ENCODE data around the gene KRTAP10-4. TPM values are rescaled to one million over a fixed set of nuclear protein-coding genes. Genes with fewer than 3 reads are reported as not detected.

Gene KRTAP10-4
- total RNA-seq: not detected in 2 replicates

GRCh38 chr21:44573630-44574456 lies at the start of gene KRTAP10-4:
Gene KRTAP10-4 (plus strand): TSS chr21:44573729. CDS start chr21:44573759, 30 bp downstream.

GRCh38 chr21:44539991-44540666 lies 33.4 kb upstream of the KRTAP10-4 start, which contains the start of gene KRTAP10-1:
Gene KRTAP10-1 (minus strand): TSS chr21:44540195. CDS start chr21:44540150, 45 bp downstream.

GRCh38 chr21:44551340-44551961 lies 22.1 kb upstream of the KRTAP10-4 start, which contains the start of gene KRTAP10-2:
Gene KRTAP10-2 (minus strand): TSS chr21:44551505. CDS start chr21:44551458, 47 bp downstream.

GRCh38 chr21:44558695-44559094 lies 14.8 kb upstream of the KRTAP10-4 start, which contains the start of gene KRTAP10-3:
Gene KRTAP10-3 (minus strand): TSS chr21:44558795. CDS start chr21:44558715, 80 bp downstream.

GRCh38 chr21:44580231-44580821 lies 6.8 kb downstream of the KRTAP10-4 start, which contains the start of gene KRTAP10-5:
Gene KRTAP10-5 (minus strand): TSS chr21:44580604. CDS start chr21:44580578, 26 bp downstream.

GRCh38 chr21:44592446-44593311 lies 19.1 kb downstream of the KRTAP10-4 start, which contains the start of gene KRTAP10-6:
Gene KRTAP10-6 (minus strand): TSS chr21:44592505. CDS start chr21:44592484, 21 bp downstream.

GRCh38 chr21:44600118-44600978 lies 26.8 kb downstream of the KRTAP10-4 start, which contains the start of gene KRTAP10-7:
Gene KRTAP10-7 (plus strand): TSS chr21:44600597. CDS start chr21:44600622, 25 bp downstream.

GRCh38 chr21:44612029-44612486 lies 38.5 kb downstream of the KRTAP10-4 start, which contains the start of gene KRTAP10-8:
Gene KRTAP10-8 (plus strand): TSS chr21:44612079. CDS start chr21:44612101, 22 bp downstream.

Other genes starting within 250 kb of the KRTAP10-4 start
- 3.5 and 8.4 TPM in 2 replicates for gene CFAP410, start 234.3 kb upstream of the KRTAP10-4 start, total RNA-seq
- not detected in 2 replicates for gene TRPM2, start 220.1 kb upstream of the KRTAP10-4 start, total RNA-seq
- 0.61 and 1.9 TPM in 2 replicates for gene LRRC3, start 118.2 kb upstream of the KRTAP10-4 start, total RNA-seq
- not detected in 2 replicates for gene KRTAP10-1, start 33.5 kb upstream of the KRTAP10-4 start, total RNA-seq
- not detected in 2 replicates for gene KRTAP10-2, start 22.2 kb upstream of the KRTAP10-4 start, total RNA-seq
- gene KRTAP10-3, start 14.9 kb upstream of the KRTAP10-4 start, total RNA-seq: not detected in 2 replicates
- not detected in 2 replicates for gene KRTAP10-5, start 6.9 kb downstream of the KRTAP10-4 start, total RNA-seq
- gene KRTAP10-6, start 18.8 kb downstream of the KRTAP10-4 start, total RNA-seq: not detected in 2 replicates
- not detected in 2 replicates for gene KRTAP10-7, start 26.9 kb downstream of the KRTAP10-4 start, total RNA-seq
- gene KRTAP10-8, start 38.4 kb downstream of the KRTAP10-4 start, total RNA-seq: not detected in 2 replicates
- gene KRTAP10-9, start 53.4 kb downstream of the KRTAP10-4 start, total RNA-seq: not detected in 2 replicates
- not detected in 2 replicates for gene KRTAP10-10, start 63.6 kb downstream of the KRTAP10-4 start, total RNA-seq
- not detected in 2 replicates for gene KRTAP10-11, start 72.7 kb downstream of the KRTAP10-4 start, total RNA-seq
- not detected in 2 replicates for gene KRTAP12-4, start 80.9 kb downstream of the KRTAP10-4 start, total RNA-seq
- not detected in 2 replicates for gene KRTAP12-3, start 84.2 kb downstream of the KRTAP10-4 start, total RNA-seq
- gene KRTAP12-2, start 93.2 kb downstream of the KRTAP10-4 start, total RNA-seq: not detected in 2 replicates
- not detected in 2 replicates for gene KRTAP12-1, start 108.4 kb downstream of the KRTAP10-4 start, total RNA-seq
- gene KRTAP10-12, start 123.4 kb downstream of the KRTAP10-4 start, total RNA-seq: not detected in 2 replicates
- not detected in 2 replicates for gene TSPEAR, start 137.8 kb downstream of the KRTAP10-4 start, total RNA-seq
- gene UBE2G2, start 228.1 kb downstream of the KRTAP10-4 start, total RNA-seq: 75.4 and 101 TPM in 2 replicates
- gene SUMO3, start 244.3 kb downstream of the KRTAP10-4 start, total RNA-seq: 88.0 and 101 TPM in 2 replicates

All from epithelial cell of umbilical artery (primary cell).